Liver (tissue), 9 donors: ENCODE results near the gene UBE2D2. TPM values are rescaled to one million over a fixed set of nuclear protein-coding genes. Genes with fewer than 3 reads are reported as not detected.
"Not testable (repeated sequence)": the region's sequence is repeated elsewhere in the genome, so short reads cannot be mapped to it uniquely, and the experiment has no call there.

Experiments
- DNase-seq: peaks from one replicate; pipeline ENCODE4 v3.0.0-alpha.2; 2017; ENCODE audit warnings: low spot score
- H3K27ac ChIP-seq, 2 donors: one replicate each; pipeline ENCODE4 v1.7.0; 2013; ENCODE audit warnings: inconsistent platforms in 2 of 2, low read length in 2 of 2, control low read depth in 1 of 2, low read depth in 1 of 2, mild to moderate bottlenecking in 1 of 2
- H3K27me3 ChIP-seq, 4 donors: one replicate each; pipeline versions ENCODE4 v1.6.1 to v1.7.0; 2013; ENCODE audit warnings: low read length in 3 of 4, inconsistent platforms in 1 of 4, mild to moderate bottlenecking in 1 of 4, moderate library complexity in 1 of 4; ENCODE audit not compliant: control insufficient read depth in 4 of 4, insufficient read depth in 4 of 4
- H3K36me3 ChIP-seq, 4 donors: one replicate each; pipeline versions ENCODE4 v1.6.1 to v1.7.0; 2013; ENCODE audit warnings: low read length in 3 of 4, mild to moderate bottlenecking in 3 of 4, low read depth in 1 of 4, moderate library complexity in 1 of 4; ENCODE audit not compliant: control insufficient read depth in 4 of 4, insufficient read depth in 3 of 4
- H3K4me1 ChIP-seq, 4 donors: one replicate each; pipeline versions ENCODE4 v1.6.1 to v1.7.0; 2013; ENCODE audit warnings: low read length in 3 of 4, mild to moderate bottlenecking in 3 of 4, moderate library complexity in 1 of 4; ENCODE audit not compliant: control insufficient read depth in 4 of 4, insufficient read depth in 4 of 4
- H3K4me3 ChIP-seq, 3 donors: one replicate each; pipeline versions ENCODE4 v1.6.1 to v1.7.0; 2013; ENCODE audit warnings: low read length in 3 of 3, control low read depth in 1 of 3, low read depth in 1 of 3, mild to moderate bottlenecking in 1 of 3
- H3K9ac ChIP-seq, 2 donors: one replicate each; pipeline ENCODE4 v1.7.0; 2013; ENCODE audit warnings: low read length in 2 of 2, mild to moderate bottlenecking in 2 of 2, moderate library complexity in 2 of 2, control low read depth in 1 of 2, low read depth in 1 of 2
- H3K9me3 ChIP-seq, 4 donors: one replicate each; pipeline versions ENCODE4 v1.6.1 to v1.7.0; 2013; ENCODE audit warnings: low read length in 3 of 4; ENCODE audit not compliant: control insufficient read depth in 4 of 4
- ATF3 ChIP-seq: IDR thresholded peaks from 2 replicates; pipeline ENCODE4 v1.6.1; 2016; ENCODE audit warnings: antibody characterized with exemption
- CTCF ChIP-seq: fragments of 150-350 bp; IDR thresholded peaks from 2 replicates; pipeline ENCODE4 v1.5.1; 2017; ENCODE audit warnings: improper control_type of control experiment, low read depth, low read length; ENCODE audit not compliant: missing input control
- EGR1 ChIP-seq, 2 donors: IDR thresholded peaks; 2 replicates each; pipeline ENCODE4 v1.6.1; 2016 to 2018; ENCODE audit warnings: antibody characterized with exemption in 2 of 2, low read depth in 2 of 2
- FOXA1 ChIP-seq: IDR thresholded peaks from 2 replicates; pipeline ENCODE4 v1.6.1; 2016; ENCODE audit warnings: antibody characterized with exemption
- FOXA2 ChIP-seq: IDR thresholded peaks from 2 replicates; pipeline ENCODE4 v1.6.1; 2016; ENCODE audit warnings: antibody characterized with exemption
- GABPA ChIP-seq, 2 donors: IDR thresholded peaks in 1 of 2; conservative IDR thresholded peaks in 1 of 2; 2 replicates each; pipeline ENCODE4 v1.6.1; 2016; ENCODE audit warnings: antibody characterized with exemption in 2 of 2, mild to moderate bottlenecking in 1 of 2, moderate library complexity in 1 of 2
- HNF4A ChIP-seq, 2 donors: conservative IDR thresholded peaks; 2 replicates each; pipeline ENCODE4 v1.6.1; 2016; ENCODE audit warnings: antibody characterized with exemption in 2 of 2, mild to moderate bottlenecking in 2 of 2
- HNF4G ChIP-seq: IDR thresholded peaks from 2 replicates; pipeline ENCODE4 v1.6.1; 2016; ENCODE audit warnings: antibody characterized with exemption
- JUND ChIP-seq, 2 donors: IDR thresholded peaks; 2 replicates each; pipeline ENCODE4 v1.6.1; 2016; ENCODE audit warnings: antibody characterized with exemption in 2 of 2
- MAX ChIP-seq: IDR thresholded peaks from 2 replicates; pipeline ENCODE4 v1.6.1; 2016; ENCODE audit warnings: antibody characterized with exemption
- NR2F2 ChIP-seq: IDR thresholded peaks from 2 replicates; pipeline ENCODE4 v1.6.1; 2016; ENCODE audit warnings: antibody characterized with exemption
- RAD21 ChIP-seq, 2 donors: IDR thresholded peaks; 2 replicates each; pipeline ENCODE4 v1.6.1; 2016; ENCODE audit warnings: antibody characterized with exemption in 2 of 2, mild to moderate bottlenecking in 2 of 2
- REST ChIP-seq: IDR thresholded peaks from 2 replicates; pipeline ENCODE4 v1.6.1; 2016; ENCODE audit warnings: antibody characterized with exemption, mild to moderate bottlenecking
- RXRA ChIP-seq, 2 donors: IDR thresholded peaks; 2 replicates each; pipeline ENCODE4 v1.6.1; 2017 to 2018; ENCODE audit warnings: antibody characterized with exemption in 2 of 2, mild to moderate bottlenecking in 1 of 2
- SP1 ChIP-seq: IDR thresholded peaks from 2 replicates; pipeline ENCODE4 v1.6.1; 2018; ENCODE audit warnings: antibody characterized with exemption, mild to moderate bottlenecking
- TAF1 ChIP-seq: conservative IDR thresholded peaks from 2 replicates; pipeline ENCODE4 v1.6.1; 2016; ENCODE audit warnings: antibody characterized with exemption, mild to moderate bottlenecking
- YY1 ChIP-seq: IDR thresholded peaks from 2 replicates; pipeline ENCODE4 v1.6.1; 2016; ENCODE audit warnings: antibody characterized with exemption, mild to moderate bottlenecking
- ZBTB33 ChIP-seq: IDR thresholded peaks from 2 replicates; pipeline ENCODE4 v1.6.1; 2016; ENCODE audit warnings: antibody characterized with exemption
- WGBS: extraction: QIAGEN DNeasy Blood & Tissue Kit; methylation state at CpG from one replicate; pipeline ENCODE4 v1.1.7; 2013; 5-methylcytosine and 5-hydroxymethylcytosine counted together
- polyA plus RNA-seq, 2 donors: library from polyadenylated mRNA; stranded (reverse) in 1 of 2; unstranded in 1 of 2; fragments of 200-250 nt in 1 of 2; fragments of >200 nt in 1 of 2; fragmentation: Nextera tagmentation in 1 of 2; extraction: Ambion mirVana in 1 of 2; gene quantifications; one replicate each; pipeline versions ENCODE4 v1.2.1 to v1.2.3, GENCODE V29; 2013 to 2015
- total RNA-seq, 2 donors: library from RNA; depleted of rRNA; stranded (reverse); fragments of >200 nt; gene quantifications; one replicate each; pipeline ENCODE4 v1.2.3, GENCODE V29; 2014
- donor health status: healthy.
- donor health status: healthy.
- donor health status: healthy.
- donor health status: healthy.
- donor health status: healthy.

Gene UBE2D2
- total and polyA plus RNA-seq, 4 donors: 17.0 to 53.6 (median 41.4) TPM

- 90% methylated on average over 12 of the region's 12 CpGs for WGBS
- DNase-seq, H3K36me3 ChIP-seq, H3K27ac ChIP-seq, H3K4me3 ChIP-seq, H3K27me3 ChIP-seq, H3K4me1 ChIP-seq, H3K9ac ChIP-seq, H3K9me3 ChIP-seq: not testable (repeated sequence)
Measured at GRCh38 chr5:139550051-139550872, 10.9 kb upstream of the UBE2D2 start.

- DNase-seq: no peak
- Histone ChIP-seq H3K4me1 (no peaks in the 10 kb centered on the region), H3K4me3 (no peak overlapping the region), H3K36me3 (no peaks in the 10 kb centered on the region), H3K27me3 (no peaks in the 10 kb centered on the region), H3K27ac (no peak overlapping the region), H3K9ac (no peak overlapping the region), H3K9me3 (no peaks in the 10 kb centered on the region)
- WGBS: 70% methylated on average over 2 of the region's 2 CpGs
- no peak for TF ChIP-seq HNF4G
- no peak for TF ChIP-seq JUND (IDR thresholded peaks at IDR 0.05)
- TF ChIP-seq HNF4A (conservative IDR thresholded peaks at IDR 0.05): no peak
- no peak for TF ChIP-seq FOXA2
- no peak for TF ChIP-seq YY1
- TF ChIP-seq ZBTB33: no peak
- no peak for TF ChIP-seq GABPA (IDR thresholded peaks at IDR 0.05 in 1 of 2, conservative IDR thresholded peaks at IDR 0.05 in 1 of 2)
- TF ChIP-seq ATF3: no peak
- TF ChIP-seq REST: no peak
- TF ChIP-seq FOXA1: no peak
- no peak for TF ChIP-seq EGR1 (IDR thresholded peaks at IDR 0.05; ENCODE audit: low read depth in 2 of 2)
- no peak for TF ChIP-seq MAX
- TF ChIP-seq SP1: no peak
- no peak for TF ChIP-seq NR2F2
- TF ChIP-seq RAD21 (IDR thresholded peaks at IDR 0.05): no peak
- TF ChIP-seq RXRA (IDR thresholded peaks at IDR 0.05): no peak
- no peak for TF ChIP-seq CTCF
- TF ChIP-seq TAF1: no peak
Measured at GRCh38 chr5:139551191-139551889, 9.8 kb upstream of the UBE2D2 start.
